Measurements from ENCODE around the gene ISX.

DNA sequence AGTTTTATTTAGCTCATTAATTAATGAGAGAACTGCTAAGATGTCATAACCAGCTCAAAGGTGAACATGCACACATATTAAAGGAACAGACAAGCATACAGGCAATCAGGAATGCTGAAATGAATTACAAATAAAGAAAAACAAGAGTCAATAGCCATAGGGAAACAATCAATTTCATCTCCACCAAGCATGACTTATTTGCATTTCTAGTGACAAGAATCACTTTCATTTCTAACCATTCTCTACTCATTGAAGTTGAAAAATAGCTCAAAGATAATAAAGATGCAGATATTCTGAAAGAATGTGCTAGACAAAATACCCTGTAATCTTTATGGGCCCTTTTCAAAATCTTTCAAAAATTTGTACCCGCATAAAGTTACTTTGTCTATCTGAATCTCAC is 23.2 kb downstream of the ISX start:
- TF ChIP-seq, protein P1, sequence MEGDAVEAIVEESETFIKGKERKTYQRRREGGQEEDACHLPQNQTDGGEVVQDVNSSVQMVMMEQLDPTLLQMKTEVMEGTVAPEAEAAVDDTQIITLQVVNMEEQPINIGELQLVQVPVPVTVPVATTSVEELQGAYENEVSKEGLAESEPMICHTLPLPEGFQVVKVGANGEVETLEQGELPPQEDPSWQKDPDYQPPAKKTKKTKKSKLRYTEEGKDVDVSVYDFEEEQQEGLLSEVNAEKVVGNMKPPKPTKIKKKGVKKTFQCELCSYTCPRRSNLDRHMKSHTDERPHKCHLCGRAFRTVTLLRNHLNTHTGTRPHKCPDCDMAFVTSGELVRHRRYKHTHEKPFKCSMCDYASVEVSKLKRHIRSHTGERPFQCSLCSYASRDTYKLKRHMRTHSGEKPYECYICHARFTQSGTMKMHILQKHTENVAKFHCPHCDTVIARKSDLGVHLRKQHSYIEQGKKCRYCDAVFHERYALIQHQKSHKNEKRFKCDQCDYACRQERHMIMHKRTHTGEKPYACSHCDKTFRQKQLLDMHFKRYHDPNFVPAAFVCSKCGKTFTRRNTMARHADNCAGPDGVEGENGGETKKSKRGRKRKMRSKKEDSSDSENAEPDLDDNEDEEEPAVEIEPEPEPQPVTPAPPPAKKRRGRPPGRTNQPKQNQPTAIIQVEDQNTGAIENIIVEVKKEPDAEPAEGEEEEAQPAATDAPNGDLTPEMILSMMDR (IDR thresholded peaks at IDR 0.05) = no peak
- TF ChIP-seq POLR2A (IDR thresholded peaks at IDR 0.05) = no peak
